SU-DHL-6 (cell line): Measurements from ENCODE around the gene CCDC127.

ENCODE experiments used
- H2AFZ ChIP-seq: fragments of 200-600 bp; sonication (generic); 2 replicates; pipeline ENCODE4 v1.6.1; 2014; ENCODE audit warnings: low read depth, mild to moderate bottlenecking, moderate library complexity, mixed read lengths, antibody characterized with exemption, low read length; ENCODE audit not compliant: severe bottlenecking
- H3F3A ChIP-seq: fragments of 200-600 bp; shearing (Covaris generic); 2 replicates; pipeline ENCODE4 v1.6.0; 2016; ENCODE audit warnings: antibody characterized with exemption, mild to moderate bottlenecking; ENCODE audit not compliant: insufficient read depth
- H3K27ac ChIP-seq: fragments of 200-600 bp; sonication (generic); 2 replicates; pipeline ENCODE4 v1.5.1; 2016; ENCODE audit warnings: low read depth, mild to moderate bottlenecking, low read length, moderate library complexity, mixed read lengths
- H3K27me3 ChIP-seq: fragments of 200-600 bp; sonication (generic), shearing (Covaris generic); 2 replicates; pipeline ENCODE4 v1.6.0; 2014; ENCODE audit warnings: mild to moderate bottlenecking, low read length
- H3K36me3 ChIP-seq: fragments of 200-600 bp; sonication (generic); 2 replicates; pipeline ENCODE4 v1.6.1; 2014; ENCODE audit warnings: mild to moderate bottlenecking, low read length, mixed read lengths
- H3K4me2 ChIP-seq: fragments of 300-600, 200-600 bp; shearing (Covaris generic), sonication (generic); 2 replicates; pipeline ENCODE4 v1.6.0; 2014; ENCODE audit warnings: low read length, low read depth, mild to moderate bottlenecking; ENCODE audit not compliant: poor library complexity, severe bottlenecking
- H3K4me3 ChIP-seq: fragments of 200-600 bp; sonication (generic); 2 replicates; pipeline ENCODE4 v1.5.1; 2014; ENCODE audit warnings: antibody characterized with exemption, low read length, mild to moderate bottlenecking, mixed read lengths; ENCODE audit not compliant: insufficient read depth, poor library complexity, severe bottlenecking
- H3K79me2 ChIP-seq: fragments of 200-600 bp; sonication (generic); 2 replicates; pipeline ENCODE4 v1.6.1; 2014; ENCODE audit warnings: mild to moderate bottlenecking, low read length, moderate library complexity; ENCODE audit not compliant: insufficient read depth
- H3K9ac ChIP-seq: fragments of 200-600 bp; sonication (generic); 2 replicates; pipeline ENCODE4 v1.7.0; 2014; ENCODE audit warnings: mild to moderate bottlenecking, low read length
- H3K9me2 ChIP-seq: fragments of 200-600 bp; sonication (generic); replicated peaks from 2 replicates; pipeline ENCODE4 v1.6.1; 2014; ENCODE audit warnings: low read length; ENCODE audit not compliant: insufficient read depth
- H3K9me3 ChIP-seq: fragments of 200-600 bp; sonication (generic); 2 replicates; pipeline ENCODE4 v1.6.1; 2014; ENCODE audit warnings: low read length, mixed read lengths; ENCODE audit not compliant: insufficient read depth
- H4K20me1 ChIP-seq: fragments of 200-600 bp; sonication (generic); 2 replicates; pipeline ENCODE4 v1.6.1; 2014; ENCODE audit warnings: low read depth, mild to moderate bottlenecking, antibody characterized with exemption, low read length, moderate library complexity, mixed read lengths
- EZH2phosphoT487 ChIP-seq: fragments of 200-600 bp; sonication (generic), shearing (Covaris generic); conservative IDR thresholded peaks from 2 replicates; pipeline ENCODE4 v1.6.1; 2018; ENCODE audit warnings: mild to moderate bottlenecking, antibody characterized with exemption, low read length, moderate library complexity, mixed read lengths
- TF ChIP-seq, protein P1 (sequence below): fragments of 200-600 bp; sonication (generic); IDR thresholded peaks from one replicate; pipeline ENCODE4 v1.5.1; 2017; ENCODE audit warnings: antibody characterized with exemption, mild to moderate bottlenecking, low read length, moderate library complexity; ENCODE audit not compliant: insufficient read depth, poor library complexity, severe bottlenecking

CCDC127 gene

GRCh38 chr5:174291-174600 is 43.7 kb downstream of the CCDC127 start:
- Histone ChIP-seq H3K79me2 (no peaks in the 10 kb centered on the region), H3K9me2 (no peaks in the 10 kb centered on the region), H3K9me3 (no peaks in the 10 kb centered on the region), H3K4me2 (no peak overlapping the region), H3K27ac (no peak overlapping the region), H3F3A (no peaks in the 10 kb centered on the region), H3K9ac (no peak overlapping the region), H2AFZ (no peak overlapping the region), H3K4me3 (no peak overlapping the region), H3K27me3 (no peaks in the 10 kb centered on the region), H4K20me1 (no peaks in the 10 kb centered on the region), H3K36me3 (no peaks in the 10 kb centered on the region)
- TF ChIP-seq, protein P1, sequence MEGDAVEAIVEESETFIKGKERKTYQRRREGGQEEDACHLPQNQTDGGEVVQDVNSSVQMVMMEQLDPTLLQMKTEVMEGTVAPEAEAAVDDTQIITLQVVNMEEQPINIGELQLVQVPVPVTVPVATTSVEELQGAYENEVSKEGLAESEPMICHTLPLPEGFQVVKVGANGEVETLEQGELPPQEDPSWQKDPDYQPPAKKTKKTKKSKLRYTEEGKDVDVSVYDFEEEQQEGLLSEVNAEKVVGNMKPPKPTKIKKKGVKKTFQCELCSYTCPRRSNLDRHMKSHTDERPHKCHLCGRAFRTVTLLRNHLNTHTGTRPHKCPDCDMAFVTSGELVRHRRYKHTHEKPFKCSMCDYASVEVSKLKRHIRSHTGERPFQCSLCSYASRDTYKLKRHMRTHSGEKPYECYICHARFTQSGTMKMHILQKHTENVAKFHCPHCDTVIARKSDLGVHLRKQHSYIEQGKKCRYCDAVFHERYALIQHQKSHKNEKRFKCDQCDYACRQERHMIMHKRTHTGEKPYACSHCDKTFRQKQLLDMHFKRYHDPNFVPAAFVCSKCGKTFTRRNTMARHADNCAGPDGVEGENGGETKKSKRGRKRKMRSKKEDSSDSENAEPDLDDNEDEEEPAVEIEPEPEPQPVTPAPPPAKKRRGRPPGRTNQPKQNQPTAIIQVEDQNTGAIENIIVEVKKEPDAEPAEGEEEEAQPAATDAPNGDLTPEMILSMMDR: no peak
- TF ChIP-seq EZH2phosphoT487: no peak

GRCh38 chr5:173392-174290 is 44.3 kb downstream of the CCDC127 start:
- no peak overlapping the region for H3K9ac ChIP-seq
- TF ChIP-seq EZH2phosphoT487: no peak
- TF ChIP-seq, protein P1: no peak

DNA sequence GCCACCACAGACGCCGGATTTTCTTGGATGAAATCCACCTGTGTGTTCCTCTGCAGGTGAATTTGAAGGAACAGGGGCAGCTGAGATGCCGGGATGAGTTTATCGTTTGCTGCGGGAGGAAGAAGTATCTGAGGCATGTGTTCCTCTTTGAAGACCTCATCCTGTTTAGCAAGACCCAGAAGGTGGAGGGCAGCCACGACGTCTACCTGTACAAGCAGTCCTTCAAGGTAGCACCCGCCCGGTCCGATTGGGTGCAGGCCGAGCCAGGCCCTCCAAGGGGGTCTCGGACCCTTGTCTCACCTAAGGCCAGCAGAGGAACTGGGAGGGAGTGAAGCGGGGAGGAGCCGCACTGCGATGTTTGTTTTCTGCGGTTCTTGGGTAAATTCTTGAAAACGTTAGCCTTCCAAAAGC is 45.1 kb downstream of the CCDC127 start:
- no peaks in the 10 kb centered on the region for H3K9me3 ChIP-seq
- H3K36me3 ChIP-seq: no peaks in the 10 kb centered on the region
- H3K27ac ChIP-seq: no peak overlapping the region
- H3K79me2 ChIP-seq: no peaks in the 10 kb centered on the region
- no peak overlapping the region for H3K9ac ChIP-seq
- H2AFZ ChIP-seq: no peak overlapping the region
- TF ChIP-seq, protein P1: no peak
- TF ChIP-seq EZH2phosphoT487: no peak
- H3K27me3 ChIP-seq: no peaks in the 10 kb centered on the region
- no peak overlapping the region for H3K4me2 ChIP-seq
- no peaks in the 10 kb centered on the region for H3F3A ChIP-seq
- no peak overlapping the region for H3K4me3 ChIP-seq
- no peaks in the 10 kb centered on the region for H3K9me2 ChIP-seq
- no peaks in the 10 kb centered on the region for H4K20me1 ChIP-seq

More at GRCh38 chr5:173392-174290, 44.3 kb downstream of the CCDC127 start:
- H3F3A ChIP-seq: no peaks in the 10 kb centered on the region
- H3K9me2 ChIP-seq: no peaks in the 10 kb centered on the region
- no peak overlapping the region for H3K4me2 ChIP-seq
- H2AFZ ChIP-seq: no peak overlapping the region
- H3K4me3 ChIP-seq: no peak overlapping the region
- H4K20me1 ChIP-seq: no peaks in the 10 kb centered on the region
- H3K9me3 ChIP-seq: no peaks in the 10 kb centered on the region
- H3K27me3 ChIP-seq: no peaks in the 10 kb centered on the region
- no peaks in the 10 kb centered on the region for H3K79me2 ChIP-seq
- H3K27ac ChIP-seq: no peak overlapping the region
- H3K36me3 ChIP-seq: no peaks in the 10 kb centered on the region
